SJSA1 (cell line): ENCODE measurements around the gene HSD3B7. TPM values are rescaled to one million over a fixed set of nuclear protein-coding genes. Genes with fewer than 3 reads are reported as not detected.
"Not testable (repeated sequence)": the region's sequence is repeated elsewhere in the genome, so short reads cannot be mapped to it uniquely, and the experiment has no call there.

ENCODE experiments used
- DNase-seq, 2 experiments: peaks; one replicate each; pipeline ENCODE4 v3.0.0-alpha.2; 2015 to 2020; ENCODE audit warnings: low spot score in 2 of 2, low read depth in 1 of 2
- H3K27ac ChIP-seq: fragments of 250-450 bp; sonication (Bioruptor Pico); 2 replicates; pipeline ENCODE4 v1.5.1; 2020; ENCODE audit warnings: mild to moderate bottlenecking, moderate library complexity
- H3K27me3 ChIP-seq: fragments of 250-450 bp; sonication (Bioruptor Pico); replicated peaks from 2 replicates; pipeline ENCODE4 v1.5.1; 2020; ENCODE audit warnings: mild to moderate bottlenecking, moderate library complexity
- H3K36me3 ChIP-seq: fragments of 250-450 bp; sonication (Bioruptor Pico); 2 replicates; pipeline ENCODE4 v1.5.1; 2020; ENCODE audit warnings: mild to moderate bottlenecking
- H3K4me1 ChIP-seq: fragments of 250-450 bp; sonication (Bioruptor Pico); replicated peaks from 2 replicates; pipeline ENCODE4 v1.6.1; 2021; ENCODE audit warnings: mild to moderate bottlenecking
- H3K4me3 ChIP-seq: fragments of 250-450 bp; sonication (Bioruptor Pico); 2 replicates; pipeline ENCODE4 v1.5.1; 2020; ENCODE audit warnings: mild to moderate bottlenecking
- H3K9me3 ChIP-seq: fragments of 250-450 bp; sonication (Bioruptor Pico); replicated peaks from 2 replicates; pipeline ENCODE4 v1.5.1; 2020; ENCODE audit warnings: mild to moderate bottlenecking
- total RNA-seq: library from RNA; depleted of rRNA; stranded (reverse); fragments of >200 nt; shearing (Covaris generic); gene quantifications from 2 replicates; pipeline ENCODE4 v1.2.3, GENCODE V29; 2014

Gene HSD3B7
- total RNA-seq, 1 experiment from 2014 or later, result 4.1 TPM

- Histone ChIP-seq H3K9me3 (no peaks in the 10 kb centered on the region), H3K36me3 (no peaks in the 10 kb centered on the region), H3K4me3 (no peak overlapping the region), H3K4me1 (no peaks in the 10 kb centered on the region), H3K27me3 (peaks cover 6% of the 10 kb centered on the region), H3K27ac (no peak overlapping the region)
- DNase-seq, result no peak
Measured at GRCh38 chr16:31006086-31006385, 21.0 kb downstream of the HSD3B7 start.

GRCh38 chr16:31006589-31006988 lies 21.6 kb downstream of the HSD3B7 start:
- no peak for DNase-seq

DNA sequence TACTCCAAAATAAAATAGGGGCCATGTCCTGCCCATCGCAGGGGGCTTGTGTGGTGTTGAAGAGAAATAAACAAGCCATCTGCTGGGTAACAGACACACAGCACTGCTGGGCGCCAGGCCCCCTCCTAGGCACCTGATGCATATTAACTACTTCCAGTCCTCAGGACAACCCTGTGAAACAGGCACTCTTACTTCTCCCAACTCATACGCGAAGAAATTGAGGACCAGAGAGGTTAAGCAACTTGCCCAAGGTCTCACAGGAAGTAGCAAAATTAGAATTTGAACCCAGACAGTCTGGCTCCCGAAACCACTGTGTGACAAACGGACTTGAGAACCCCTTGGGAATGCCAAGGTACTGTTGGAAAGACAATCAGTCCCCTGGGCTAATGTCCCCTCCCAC lies 22.7 kb downstream of the HSD3B7 start:
- Histone ChIP-seq H3K27ac (no peak overlapping the region), H3K4me3 (no peak overlapping the region), H3K9me3 (no peaks in the 10 kb centered on the region), H3K27me3 (peaks cover 11% of the 10 kb centered on the region), H3K4me1 (no peaks in the 10 kb centered on the region), H3K36me3 (no peaks in the 10 kb centered on the region)
- DNase-seq, result no peak

More at GRCh38 chr16:31006589-31006988, 21.6 kb downstream of the HSD3B7 start:
- Histone ChIP-seq H3K4me3 (no peak overlapping the region), H3K9me3 (no peaks in the 10 kb centered on the region), H3K36me3 (no peaks in the 10 kb centered on the region), H3K27me3 (peaks cover 10% of the 10 kb centered on the region), H3K27ac (no peak overlapping the region), H3K4me1 (no peaks in the 10 kb centered on the region)

GRCh38 chr16:31008149-31008548 lies 23.1 kb downstream of the HSD3B7 start:
- DNase-seq, result no peak
- H3K27me3 ChIP-seq, result peaks cover 14% of the 10 kb centered on the region
- H3K4me1 ChIP-seq, result no peaks in the 10 kb centered on the region
- no peak overlapping the region for H3K27ac ChIP-seq
- no peaks in the 10 kb centered on the region for H3K36me3 ChIP-seq
- no peaks in the 10 kb centered on the region for H3K9me3 ChIP-seq
- H3K4me3 ChIP-seq, result no peak overlapping the region

DNA sequence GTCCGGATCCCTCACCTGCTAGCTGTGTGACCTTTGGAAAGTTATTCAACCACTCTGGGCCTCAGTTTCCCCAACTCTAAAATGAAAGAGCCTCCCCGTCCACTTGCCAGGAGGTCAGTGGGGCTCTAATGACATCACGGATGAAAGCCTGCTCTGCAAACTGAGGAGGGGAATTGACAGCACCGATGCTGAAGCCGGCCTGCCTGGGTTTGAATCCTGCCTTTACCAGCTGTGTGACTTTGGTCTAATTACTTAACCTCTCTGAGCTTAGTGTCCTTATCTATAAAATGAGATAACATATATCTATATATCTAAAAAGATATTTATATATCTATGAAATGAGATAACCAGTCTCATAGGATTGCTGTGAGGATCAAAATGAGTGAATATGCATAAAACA lies 23.5 kb downstream of the HSD3B7 start:
- no peaks in the 10 kb centered on the region for H3K4me1 ChIP-seq
- H3K27ac ChIP-seq, result no peak overlapping the region
- H3K27me3 ChIP-seq, result peaks cover 14% of the 10 kb centered on the region
- no peaks in the 10 kb centered on the region for H3K36me3 ChIP-seq
- H3K9me3 ChIP-seq, result no peaks in the 10 kb centered on the region
- H3K4me3 ChIP-seq, result no peak overlapping the region
- DNase-seq, result no peak

DNA sequence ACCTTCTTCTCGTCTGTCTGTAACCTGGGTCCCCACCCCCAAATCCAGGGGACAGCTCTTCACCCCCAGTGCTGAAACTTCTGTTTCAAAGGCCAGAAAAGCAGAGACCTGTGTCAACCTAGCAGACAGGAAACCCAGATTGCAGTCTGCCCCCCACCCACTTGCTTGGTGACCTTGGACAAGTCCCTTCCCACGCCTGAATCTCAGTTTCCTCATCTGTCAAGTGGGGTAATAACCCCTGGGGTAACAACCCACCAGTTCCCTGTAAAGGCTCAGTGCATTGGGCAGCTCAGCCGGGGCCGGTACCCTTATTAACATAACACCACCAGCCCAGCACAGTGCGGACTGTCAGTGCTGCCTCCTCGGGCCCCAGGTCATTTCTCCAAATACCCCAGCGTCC lies 24.1 kb downstream of the HSD3B7 start:
- Histone ChIP-seq H3K36me3 (no peaks in the 10 kb centered on the region), H3K27ac (no peak overlapping the region), H3K4me1 (no peaks in the 10 kb centered on the region), H3K9me3 (no peaks in the 10 kb centered on the region), H3K27me3 (peaks cover 14% of the 10 kb centered on the region), H3K4me3 (no peak overlapping the region)
- no peak for DNase-seq

GRCh38 chr16:31009894-31010584 lies 25.0 kb downstream of the HSD3B7 start:
- Histone ChIP-seq H3K4me1 (no peaks in the 10 kb centered on the region), H3K27me3 (peaks cover 14% of the 10 kb centered on the region), H3K36me3 (no peaks in the 10 kb centered on the region), H3K9me3 (no peaks in the 10 kb centered on the region), H3K27ac (no peak overlapping the region), H3K4me3 (no peak overlapping the region)
- DNase-seq, result no peak

DNA sequence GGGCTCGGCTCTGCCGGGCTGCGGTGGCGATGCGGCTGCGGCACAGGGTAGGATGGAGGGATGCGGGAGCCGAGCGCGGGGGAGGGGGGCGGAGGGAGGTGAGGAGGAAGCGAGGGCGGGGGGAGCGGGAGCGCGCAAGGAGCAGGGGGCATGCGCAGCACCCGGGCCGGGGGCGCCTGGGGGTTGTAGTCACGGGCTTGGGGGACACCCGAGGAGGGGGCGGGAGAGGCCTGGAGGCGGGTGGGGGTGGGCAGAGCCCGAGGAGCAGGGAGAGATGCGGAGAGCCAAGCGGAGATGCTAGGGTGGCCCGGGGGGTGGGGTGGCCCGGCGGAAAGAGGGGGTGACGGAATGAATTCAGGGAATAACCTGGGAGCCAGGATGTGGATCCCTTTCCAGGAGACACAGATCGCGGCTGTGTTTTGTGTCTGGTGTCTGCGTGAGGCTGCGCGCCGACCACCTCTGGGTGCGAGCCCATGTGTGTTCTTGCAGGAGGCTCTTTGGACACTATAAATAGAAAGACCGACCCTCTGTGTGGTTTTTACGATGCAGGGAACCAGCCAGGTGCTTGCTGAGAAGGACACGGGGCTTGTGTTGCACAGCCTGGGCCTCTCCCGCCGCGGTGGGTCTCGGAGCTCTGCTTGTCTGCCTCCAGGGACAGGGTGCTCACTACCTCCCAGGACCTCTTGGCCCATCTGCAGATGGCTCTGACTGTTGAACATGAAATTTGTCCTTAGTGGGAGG lies 25.7 kb downstream of the HSD3B7 start, which contains the start of gene STX1B:
Gene STX1B, minus strand, starts transcription at position 54 of the 741 bp plus-strand sequence. CDS start 242 bp downstream, outside the sequence.
- Histone ChIP-seq H3K4me1 (no peaks in the 10 kb centered on the region), H3K4me3 (no peak within 1 kb of the TSS), H3K9me3 (no peaks in the 10 kb centered on the region), H3K36me3 (no peaks in the 10 kb centered on the region), H3K27ac (no peak within 1 kb of the TSS), H3K27me3 (peaks cover 14% of the 10 kb centered on the region)
- DNase-seq, result no peak

GRCh38 chr16:31011815-31012214 lies 26.8 kb downstream of the HSD3B7 start:
- not testable (repeated sequence) for H3K36me3 ChIP-seq, DNase-seq, H3K27ac ChIP-seq, H3K9me3 ChIP-seq, H3K4me3 ChIP-seq, H3K4me1 ChIP-seq
- peaks cover 14% of the 10 kb centered on the region for H3K27me3 ChIP-seq

DNA sequence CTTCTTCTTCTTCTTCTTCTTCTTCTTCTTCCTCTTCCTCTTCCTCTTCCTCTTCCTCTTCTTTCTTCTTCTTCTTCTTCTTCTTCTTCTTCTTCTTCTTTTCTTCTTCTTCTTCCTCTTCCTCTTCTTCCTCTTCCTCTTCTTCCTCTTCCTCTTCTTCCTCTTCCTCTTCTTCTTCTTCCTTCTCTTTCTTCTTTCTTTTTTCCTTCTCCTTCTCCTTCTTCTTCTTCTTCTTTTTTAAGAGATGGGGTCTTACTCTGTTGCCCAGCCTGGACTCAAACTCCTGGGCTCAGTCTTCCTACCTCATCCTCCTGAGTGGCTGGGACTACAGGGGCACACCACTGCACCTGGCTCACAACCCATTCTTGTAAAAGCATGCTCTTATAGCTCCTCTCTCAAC lies 28.3 kb downstream of the HSD3B7 start:
- H3K9me3 ChIP-seq, H3K4me3 ChIP-seq, H3K27ac ChIP-seq, H3K36me3 ChIP-seq, DNase-seq, H3K4me1 ChIP-seq: not testable (repeated sequence)
- peaks cover 14% of the 10 kb centered on the region for H3K27me3 ChIP-seq

GRCh38 chr16:31016018-31016417 lies 31.0 kb downstream of the HSD3B7 start:
- Histone ChIP-seq H3K36me3 (no peaks in the 10 kb centered on the region), H3K27me3 (peaks cover 8% of the 10 kb centered on the region), H3K4me1 (no peaks in the 10 kb centered on the region), H3K27ac (no peak overlapping the region), H3K9me3 (no peaks in the 10 kb centered on the region), H3K4me3 (no peak overlapping the region)
- DNase-seq, result no peak

GRCh38 chr16:31017756-31018155 lies 32.7 kb downstream of the HSD3B7 start:
- H3K36me3 ChIP-seq, H3K27ac ChIP-seq, H3K4me3 ChIP-seq, DNase-seq, H3K4me1 ChIP-seq, H3K27me3 ChIP-seq, H3K9me3 ChIP-seq: not testable (repeated sequence)

GRCh38 chr16:31020536-31020935 lies 35.5 kb downstream of the HSD3B7 start:
- Histone ChIP-seq H3K4me1 (no peaks in the 10 kb centered on the region), H3K27me3 (no peaks in the 10 kb centered on the region), H3K4me3 (no peak overlapping the region), H3K9me3 (no peaks in the 10 kb centered on the region), H3K36me3 (no peaks in the 10 kb centered on the region), H3K27ac (no peak overlapping the region)
- DNase-seq, result no peak

- H3K27me3 ChIP-seq, result no peaks in the 10 kb centered on the region
- no peaks in the 10 kb centered on the region for H3K36me3 ChIP-seq
- H3K9me3 ChIP-seq, result no peaks in the 10 kb centered on the region
- H3K4me1 ChIP-seq, result no peaks in the 10 kb centered on the region
- H3K4me3 ChIP-seq, result no peak overlapping the region
- no peak for DNase-seq
- no peak overlapping the region for H3K27ac ChIP-seq
Measured at GRCh38 chr16:31022544-31023251, 37.7 kb downstream of the HSD3B7 start.
